Fibroblast of lung (primary cell): ENCODE data around the gene RRAD. TPM values are rescaled to one million over a fixed set of nuclear protein-coding genes. Genes with fewer than 3 reads are reported as not detected.

Experiments
- DNase-seq, 2 donors: peaks; one replicate each; pipeline versions ENCODE4 v3.0.0 to v3.0.0-alpha.2; 2010; ENCODE audit warnings: low read depth in 2 of 2
- H2AFZ ChIP-seq: 2 replicates; pipeline ENCODE4 v1.5.1; 2012; ENCODE audit warnings: low read length, control low read depth, inconsistent platforms
- H3K27ac ChIP-seq: 2 replicates; pipeline ENCODE4 v1.5.1; 2011; ENCODE audit warnings: low read length, control low read depth; ENCODE audit not compliant: insufficient read depth
- H3K27me3 ChIP-seq: 2 replicates; pipeline ENCODE4 v1.5.1; 2011; ENCODE audit warnings: mild to moderate bottlenecking, low read length; ENCODE audit not compliant: control insufficient read depth, insufficient read depth
- H3K36me3 ChIP-seq: 2 replicates; pipeline ENCODE4 v1.5.1; 2011; ENCODE audit warnings: low read length; ENCODE audit not compliant: control insufficient read depth, insufficient read depth
- H3K4me1 ChIP-seq: 2 replicates; pipeline ENCODE4 v1.5.1; 2011; ENCODE audit warnings: low read length; ENCODE audit not compliant: control insufficient read depth, insufficient read depth; ENCODE audit errors: extremely low read depth
- H3K4me2 ChIP-seq: 2 replicates; pipeline ENCODE4 v1.5.1; 2011; ENCODE audit warnings: low read length, control low read depth; ENCODE audit not compliant: insufficient read depth; ENCODE audit errors: extremely low read depth
- H3K4me3 ChIP-seq, 4 experiments: fragments of 200-600 bp in 1 of 4; sonication (generic) in 1 of 4; replicated peaks in 1 of 4; 2 replicates each; pipeline ENCODE4 v1.5.1; 2011 to 2016; ENCODE audit warnings: low read length in 4 of 4, low read depth in 3 of 4, mild to moderate bottlenecking in 3 of 4, control low read depth in 2 of 4, inconsistent platforms in 1 of 4, mixed read lengths in 1 of 4; ENCODE audit not compliant: insufficient read depth in 1 of 4; ENCODE audit errors: control extremely low read depth in 1 of 4
- H3K79me2 ChIP-seq: 2 replicates; pipeline ENCODE4 v1.5.1; 2012; ENCODE audit warnings: mild to moderate bottlenecking, low read length, inconsistent platforms; ENCODE audit not compliant: control insufficient read depth, insufficient read depth
- H3K9ac ChIP-seq: 2 replicates; pipeline ENCODE4 v1.5.1; 2011; ENCODE audit warnings: mild to moderate bottlenecking, low read length, control low read depth; ENCODE audit not compliant: insufficient read depth
- H3K9me3 ChIP-seq: 2 replicates; pipeline ENCODE4 v1.5.1; 2012; ENCODE audit warnings: low read depth, low read length; ENCODE audit not compliant: control insufficient read depth, insufficient read depth
- H4K20me1 ChIP-seq: 2 replicates; pipeline ENCODE4 v1.5.1; 2011; ENCODE audit warnings: low read length; ENCODE audit not compliant: control insufficient read depth, insufficient read depth; ENCODE audit errors: extremely low read depth
- EZH2 ChIP-seq: IDR thresholded peaks from 2 replicates; pipeline ENCODE4 v1.5.1; 2012; ENCODE audit warnings: low read length, control low read depth, mild to moderate bottlenecking; ENCODE audit errors: missing control alignments
- polyA plus RNA-seq, 2 donors: library from polyadenylated mRNA; depleted of rRNA in 1 of 2; stranded (reverse) in 1 of 2; unstranded in 1 of 2; fragments of >200 nt; gene quantifications; 2 replicates each; pipeline ENCODE4 v1.2.1, GENCODE V29; 2011 to 2012; ENCODE audit warnings: missing spikeins in 1 of 2
- total RNA-seq: library from RNA; depleted of rRNA; stranded (reverse); fragments of >200 nt; gene quantifications from 2 replicates; pipeline ENCODE4 v1.2.1, GENCODE V29; 2014
- TF ChIP-seq, protein P1 (sequence below), 2 donors: IDR thresholded peaks in 1 of 2; conservative IDR thresholded peaks in 1 of 2; 1 replicate in 1 of 2; 2 replicates in 1 of 2; pipeline ENCODE4 v1.5.1; 2011 to 2012; ENCODE audit warnings: low read length in 2 of 2, control low read depth in 1 of 2, inconsistent platforms in 1 of 2, low read depth in 1 of 2, mild to moderate bottlenecking in 1 of 2

The RRAD gene
- total and polyA plus RNA-seq, 2 donors (not counting 1 experiment from before 2014, with no cell fraction given), result 11.6 to 83.7 TPM

- H3K79me2 ChIP-seq, result no peaks in the 10 kb centered on the region
- no peak overlapping the region for H3K4me3 ChIP-seq
- no peaks in the 10 kb centered on the region for H4K20me1 ChIP-seq
- no peaks in the 10 kb centered on the region for H3K36me3 ChIP-seq
- no peak overlapping the region for H3K4me2 ChIP-seq
- H3K27me3 ChIP-seq, result peaks cover 3% of the 10 kb centered on the region
- no peak for DNase-seq
- peaks cover 5% of the 10 kb centered on the region for H3K4me1 ChIP-seq
- H3K27ac ChIP-seq, result no peak overlapping the region
- TF ChIP-seq, protein P1, sequence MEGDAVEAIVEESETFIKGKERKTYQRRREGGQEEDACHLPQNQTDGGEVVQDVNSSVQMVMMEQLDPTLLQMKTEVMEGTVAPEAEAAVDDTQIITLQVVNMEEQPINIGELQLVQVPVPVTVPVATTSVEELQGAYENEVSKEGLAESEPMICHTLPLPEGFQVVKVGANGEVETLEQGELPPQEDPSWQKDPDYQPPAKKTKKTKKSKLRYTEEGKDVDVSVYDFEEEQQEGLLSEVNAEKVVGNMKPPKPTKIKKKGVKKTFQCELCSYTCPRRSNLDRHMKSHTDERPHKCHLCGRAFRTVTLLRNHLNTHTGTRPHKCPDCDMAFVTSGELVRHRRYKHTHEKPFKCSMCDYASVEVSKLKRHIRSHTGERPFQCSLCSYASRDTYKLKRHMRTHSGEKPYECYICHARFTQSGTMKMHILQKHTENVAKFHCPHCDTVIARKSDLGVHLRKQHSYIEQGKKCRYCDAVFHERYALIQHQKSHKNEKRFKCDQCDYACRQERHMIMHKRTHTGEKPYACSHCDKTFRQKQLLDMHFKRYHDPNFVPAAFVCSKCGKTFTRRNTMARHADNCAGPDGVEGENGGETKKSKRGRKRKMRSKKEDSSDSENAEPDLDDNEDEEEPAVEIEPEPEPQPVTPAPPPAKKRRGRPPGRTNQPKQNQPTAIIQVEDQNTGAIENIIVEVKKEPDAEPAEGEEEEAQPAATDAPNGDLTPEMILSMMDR (conservative IDR thresholded peaks at IDR 0.05 in 1 of 2, IDR thresholded peaks at IDR 0.05 in 1 of 2; ENCODE audit: low read depth in 1 of 2, low read length in 2 of 2), result no peak
- TF ChIP-seq EZH2, result no peak
- H2AFZ ChIP-seq, result no peak overlapping the region
- H3K9ac ChIP-seq, result no peak overlapping the region
- H3K9me3 ChIP-seq, result no peaks in the 10 kb centered on the region
Observed at GRCh38 chr16:66910175-66910940, 15.0 kb downstream of the RRAD start.

GRCh38 chr16:66908762-66909559 lies 16.4 kb downstream of the RRAD start:
- H2AFZ ChIP-seq, result no peak overlapping the region
- no peaks in the 10 kb centered on the region for H3K9me3 ChIP-seq
- no peak overlapping the region for H3K9ac ChIP-seq
- TF ChIP-seq EZH2, result no peak
- TF ChIP-seq, protein P1 (conservative IDR thresholded peaks at IDR 0.05 in 1 of 2, IDR thresholded peaks at IDR 0.05 in 1 of 2; ENCODE audit: low read depth in 1 of 2, low read length in 2 of 2), result no peak
- no peak overlapping the region for H3K27ac ChIP-seq
- H3K4me3 ChIP-seq, result no peak overlapping the region
- H3K36me3 ChIP-seq, result no peaks in the 10 kb centered on the region
- H3K79me2 ChIP-seq, result no peaks in the 10 kb centered on the region
- DNase-seq, result no peak
- H3K4me1 ChIP-seq, result peaks cover 18% of the 10 kb centered on the region
- no peaks in the 10 kb centered on the region for H3K27me3 ChIP-seq
- H4K20me1 ChIP-seq, result no peaks in the 10 kb centered on the region
- H3K4me2 ChIP-seq, result no peak overlapping the region

- no peak for DNase-seq
- H3K27ac ChIP-seq, result no peak overlapping the region
- no peak for TF ChIP-seq EZH2
- TF ChIP-seq, protein P1 (conservative IDR thresholded peaks at IDR 0.05 in 1 of 2, IDR thresholded peaks at IDR 0.05 in 1 of 2; ENCODE audit: low read depth in 1 of 2, low read length in 2 of 2), result no peak
- H3K9ac ChIP-seq, result no peak overlapping the region
- no peak overlapping the region for H3K4me3 ChIP-seq
- no peaks in the 10 kb centered on the region for H3K36me3 ChIP-seq
- no peak overlapping the region for H2AFZ ChIP-seq
- no peaks in the 10 kb centered on the region for H3K79me2 ChIP-seq
- no peaks in the 10 kb centered on the region for H3K9me3 ChIP-seq
- no peak overlapping the region for H3K4me2 ChIP-seq
- H3K4me1 ChIP-seq, result peaks cover 26% of the 10 kb centered on the region
- no peaks in the 10 kb centered on the region for H4K20me1 ChIP-seq
- H3K27me3 ChIP-seq, result no peaks in the 10 kb centered on the region
Observed at GRCh38 chr16:66908116-66908515, 17.2 kb downstream of the RRAD start.
